Stomach (tissue), 4 donors: ENCODE measurements around the gene PIP4K2C.

Experiments used
- POLR2AphosphoS5 ChIP-seq, 3 donors: sonication (generic); formaldehyde crosslinking; IDR thresholded peaks; one replicate each; pipeline ENCODE4 v1.6.1; 2016; ENCODE audit warnings: antibody characterized with exemption in 3 of 3
- TF ChIP-seq, protein P1 (sequence below), 7 experiments: fragments of 450-650 bp in 4 of 7; fragments of 200-600 bp in 3 of 7; sonication (generic) in 3 of 7; IDR thresholded peaks; one replicate each; pipeline ENCODE4 v1.5.1; 2016 to 2019; ENCODE audit warnings: antibody characterized with exemption in 7 of 7, control low read depth in 2 of 7, mild to moderate bottlenecking in 1 of 7

- TF ChIP-seq, protein P1, sequence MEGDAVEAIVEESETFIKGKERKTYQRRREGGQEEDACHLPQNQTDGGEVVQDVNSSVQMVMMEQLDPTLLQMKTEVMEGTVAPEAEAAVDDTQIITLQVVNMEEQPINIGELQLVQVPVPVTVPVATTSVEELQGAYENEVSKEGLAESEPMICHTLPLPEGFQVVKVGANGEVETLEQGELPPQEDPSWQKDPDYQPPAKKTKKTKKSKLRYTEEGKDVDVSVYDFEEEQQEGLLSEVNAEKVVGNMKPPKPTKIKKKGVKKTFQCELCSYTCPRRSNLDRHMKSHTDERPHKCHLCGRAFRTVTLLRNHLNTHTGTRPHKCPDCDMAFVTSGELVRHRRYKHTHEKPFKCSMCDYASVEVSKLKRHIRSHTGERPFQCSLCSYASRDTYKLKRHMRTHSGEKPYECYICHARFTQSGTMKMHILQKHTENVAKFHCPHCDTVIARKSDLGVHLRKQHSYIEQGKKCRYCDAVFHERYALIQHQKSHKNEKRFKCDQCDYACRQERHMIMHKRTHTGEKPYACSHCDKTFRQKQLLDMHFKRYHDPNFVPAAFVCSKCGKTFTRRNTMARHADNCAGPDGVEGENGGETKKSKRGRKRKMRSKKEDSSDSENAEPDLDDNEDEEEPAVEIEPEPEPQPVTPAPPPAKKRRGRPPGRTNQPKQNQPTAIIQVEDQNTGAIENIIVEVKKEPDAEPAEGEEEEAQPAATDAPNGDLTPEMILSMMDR (IDR thresholded peaks at IDR 0.05), result no peak
- TF ChIP-seq POLR2AphosphoS5 (IDR thresholded peaks at IDR 0.05), result no peak
Observed at GRCh38 chr12:57579677-57580465, 11.1 kb upstream of the PIP4K2C start.
